ENCODE measurements around the gene IQCM.

- no peak for TF ChIP-seq GATA3 (IDR thresholded peaks at IDR 0.05; ENCODE audit: low read depth, low read length)
- no peak for TF ChIP-seq GATA2 (IDR thresholded peaks at IDR 0.05; ENCODE audit: low read depth, low read length)
These were observed 9.7 kb upstream of the IQCM start for GRCh38 chr4:149825336-149825735.
